H9 (cell line): ENCODE results near the gene MT1H. TPM values are rescaled to one million over a fixed set of nuclear protein-coding genes. Genes with fewer than 3 reads are reported as not detected.

Experiments used
- DNase-seq: peaks from one replicate; pipeline ENCODE4 v3.0.0-alpha.2; 2017
- H2AFZ ChIP-seq: one replicate; pipeline ENCODE4 v1.6.1; 2013; ENCODE audit warnings: mild to moderate bottlenecking, low read length, control low read depth, moderate library complexity
- H2AK5ac ChIP-seq: 2 replicates; pipeline ENCODE4 v1.6.1; 2013; ENCODE audit warnings: low read length, control low read depth, mixed read lengths; ENCODE audit not compliant: insufficient read length
- H2BK120ac ChIP-seq: one replicate; pipeline ENCODE4 v1.6.1; 2013; ENCODE audit warnings: low read depth, mild to moderate bottlenecking, low read length, control low read depth, inconsistent platforms; ENCODE audit not compliant: poor library complexity, severe bottlenecking
- H2BK12ac ChIP-seq: 2 replicates; pipeline ENCODE4 v1.6.1; 2013; ENCODE audit warnings: low read length, control low read depth, mixed read lengths, low read depth; ENCODE audit not compliant: insufficient read length
- H2BK15ac ChIP-seq: 2 replicates; pipeline ENCODE4 v1.6.1; 2013; ENCODE audit warnings: low read depth, low read length, control low read depth
- H2BK20ac ChIP-seq: one replicate; pipeline ENCODE4 v1.6.1; 2013; ENCODE audit warnings: low read depth, mild to moderate bottlenecking, low read length, control low read depth, inconsistent platforms; ENCODE audit not compliant: poor library complexity, severe bottlenecking
- H2BK5ac ChIP-seq: 2 replicates; pipeline ENCODE4 v1.6.1; 2013; ENCODE audit warnings: low read length, control low read depth, mixed read lengths; ENCODE audit not compliant: insufficient read length
- H3K14ac ChIP-seq: 2 replicates; pipeline ENCODE4 v1.6.1; 2013; ENCODE audit warnings: low read length, control low read depth; ENCODE audit not compliant: insufficient read depth
- H3K18ac ChIP-seq: 2 replicates; pipeline ENCODE4 v1.6.1; 2013; ENCODE audit warnings: low read depth, mild to moderate bottlenecking, mixed read lengths, low read length, control low read depth; ENCODE audit not compliant: insufficient read length
- H3K23ac ChIP-seq: 2 replicates; pipeline ENCODE4 v1.6.1; 2013; ENCODE audit warnings: low read length, control low read depth, mixed read lengths, low read depth; ENCODE audit not compliant: insufficient read length
- H3K23me2 ChIP-seq: 2 replicates; pipeline ENCODE4 v1.6.1; 2013; ENCODE audit warnings: low read depth, mild to moderate bottlenecking, mixed read lengths, low read length, control low read depth; ENCODE audit not compliant: insufficient read length, poor library complexity, severe bottlenecking
- H3K27ac ChIP-seq: 2 replicates; pipeline ENCODE4 v1.5.1; 2013; ENCODE audit warnings: low read length, control low read depth, mixed read lengths, low read depth; ENCODE audit not compliant: insufficient read length
- H3K27me3 ChIP-seq: 2 replicates; pipeline ENCODE4 v1.6.1; 2013; ENCODE audit warnings: low read length, control low read depth, inconsistent platforms; ENCODE audit not compliant: insufficient read depth
- H3K4ac ChIP-seq: 2 replicates; pipeline ENCODE4 v1.6.1; 2013; ENCODE audit warnings: low read depth, mild to moderate bottlenecking, control low read depth, inconsistent platforms, low read length, moderate library complexity
- H3K4me1 ChIP-seq: 2 replicates; pipeline ENCODE4 v1.6.1; 2013; ENCODE audit warnings: low read length, control low read depth, inconsistent platforms; ENCODE audit not compliant: insufficient read depth
- H3K4me2 ChIP-seq: 2 replicates; pipeline ENCODE4 v1.6.1; 2013; ENCODE audit warnings: low read length, control low read depth, mixed read lengths; ENCODE audit not compliant: insufficient read length, insufficient read depth
- H3K56ac ChIP-seq: 2 replicates; pipeline ENCODE4 v1.6.1; 2013; ENCODE audit warnings: low read depth, mild to moderate bottlenecking, mixed read lengths, low read length, control low read depth; ENCODE audit not compliant: insufficient read length
- H3K79me1 ChIP-seq: 2 replicates; pipeline ENCODE4 v1.6.1; 2013; ENCODE audit warnings: low read depth, mild to moderate bottlenecking, moderate library complexity, low read length, control low read depth, inconsistent platforms; ENCODE audit not compliant: insufficient read depth, poor library complexity, severe bottlenecking
- H3K79me2 ChIP-seq: 2 replicates; pipeline ENCODE4 v1.6.1; 2013; ENCODE audit warnings: low read length, control low read depth, inconsistent platforms; ENCODE audit not compliant: insufficient read depth
- H3K9ac ChIP-seq: 2 replicates; pipeline ENCODE4 v1.6.1; 2013; ENCODE audit warnings: low read length, control low read depth, mixed read lengths; ENCODE audit not compliant: insufficient read length; ENCODE audit errors: extremely low read depth
- H3K9me3 ChIP-seq: one replicate; pipeline ENCODE4 v1.6.1; 2013; ENCODE audit warnings: low read depth, low read length, inconsistent platforms; ENCODE audit not compliant: control insufficient read depth
- H3T11ph ChIP-seq: one replicate; pipeline ENCODE4 v1.6.1; 2013; ENCODE audit warnings: mild to moderate bottlenecking, low read length, control low read depth, inconsistent platforms
- H4K20me1 ChIP-seq: one replicate; pipeline ENCODE4 v1.6.1; 2013; ENCODE audit not compliant: control insufficient read depth, insufficient read length, insufficient read depth
- H4K5ac ChIP-seq: 2 replicates; pipeline ENCODE4 v1.6.1; 2013; ENCODE audit warnings: low read depth, mild to moderate bottlenecking, mixed read lengths, low read length, control low read depth; ENCODE audit not compliant: insufficient read length
- H4K8ac ChIP-seq: replicated peaks from 2 replicates; pipeline ENCODE4 v1.6.1; 2013; ENCODE audit warnings: low read length, control low read depth, mixed read lengths, low read depth; ENCODE audit not compliant: insufficient read length
- H4K91ac ChIP-seq: 2 replicates; pipeline ENCODE4 v1.6.1; 2013; ENCODE audit warnings: low read depth, mild to moderate bottlenecking, moderate library complexity, mixed read lengths, low read length, control low read depth; ENCODE audit not compliant: insufficient read length
- H3K27ac Mint-ChIP-seq, 3 experiments: 2 replicates in 2 of 3; 3 replicates in 1 of 3; pipeline ENCODE4 v1.8.0; 2020 to 2021; ENCODE audit warnings: mixed read lengths in 3 of 3, mild to moderate bottlenecking in 1 of 3, moderate library complexity in 1 of 3
- H3K27me3 Mint-ChIP-seq: 2 replicates; pipeline ENCODE4 v1.8.0; 2021; ENCODE audit warnings: low read depth, mild to moderate bottlenecking, moderate library complexity, mixed read lengths
- H3K36me3 Mint-ChIP-seq, 3 experiments: 2 replicates in 2 of 3; 3 replicates in 1 of 3; pipeline ENCODE4 v1.8.0; 2020 to 2021; ENCODE audit warnings: low read depth in 3 of 3, mixed read lengths in 3 of 3; ENCODE audit not compliant: insufficient read depth in 1 of 3
- H3K4me1 Mint-ChIP-seq, 2 experiments: 2 replicates each; pipeline ENCODE4 v1.8.0; 2020; ENCODE audit warnings: mixed read lengths in 2 of 2
- H3K4me3 Mint-ChIP-seq, 2 experiments: 2 replicates in 1 of 2; 3 replicates in 1 of 2; pipeline ENCODE4 v1.8.0; 2020 to 2021; ENCODE audit warnings: mild to moderate bottlenecking in 2 of 2, mixed read lengths in 2 of 2, moderate library complexity in 1 of 2
- H3K9me3 Mint-ChIP-seq, 2 experiments: 2 replicates in 1 of 2; 3 replicates in 1 of 2; pipeline ENCODE4 v1.8.0; 2020; ENCODE audit warnings: mild to moderate bottlenecking in 2 of 2, mixed read lengths in 2 of 2, moderate library complexity in 1 of 2
- WGBS: extraction: QIAGEN DNeasy Blood & Tissue Kit; methylation state at CpG from one replicate; pipeline ENCODE4 v1.1.7; 2013; ENCODE audit warnings: missing lambda C conversion rate, low lambda C conversion rate, mixed read lengths; ENCODE audit not compliant: insufficient read length; ENCODE audit errors: extremely low coverage; 5-methylcytosine and 5-hydroxymethylcytosine counted together
- total RNA-seq: library from RNA; stranded (reverse); gene quantifications from 2 replicates; pipeline ENCODE4 v1.2.1, GENCODE V29; 2021
- TF ChIP-seq, protein P1 (sequence below): fragments of 200-600 bp; sonication (generic); conservative IDR thresholded peaks from 3 replicates; pipeline ENCODE4 v1.8.0; 2021; ENCODE audit warnings: antibody characterized with exemption, mild to moderate bottlenecking

Gene MT1H
- total RNA-seq, 1 experiment from 2014 or later, result 12.5 TPM

DNA sequence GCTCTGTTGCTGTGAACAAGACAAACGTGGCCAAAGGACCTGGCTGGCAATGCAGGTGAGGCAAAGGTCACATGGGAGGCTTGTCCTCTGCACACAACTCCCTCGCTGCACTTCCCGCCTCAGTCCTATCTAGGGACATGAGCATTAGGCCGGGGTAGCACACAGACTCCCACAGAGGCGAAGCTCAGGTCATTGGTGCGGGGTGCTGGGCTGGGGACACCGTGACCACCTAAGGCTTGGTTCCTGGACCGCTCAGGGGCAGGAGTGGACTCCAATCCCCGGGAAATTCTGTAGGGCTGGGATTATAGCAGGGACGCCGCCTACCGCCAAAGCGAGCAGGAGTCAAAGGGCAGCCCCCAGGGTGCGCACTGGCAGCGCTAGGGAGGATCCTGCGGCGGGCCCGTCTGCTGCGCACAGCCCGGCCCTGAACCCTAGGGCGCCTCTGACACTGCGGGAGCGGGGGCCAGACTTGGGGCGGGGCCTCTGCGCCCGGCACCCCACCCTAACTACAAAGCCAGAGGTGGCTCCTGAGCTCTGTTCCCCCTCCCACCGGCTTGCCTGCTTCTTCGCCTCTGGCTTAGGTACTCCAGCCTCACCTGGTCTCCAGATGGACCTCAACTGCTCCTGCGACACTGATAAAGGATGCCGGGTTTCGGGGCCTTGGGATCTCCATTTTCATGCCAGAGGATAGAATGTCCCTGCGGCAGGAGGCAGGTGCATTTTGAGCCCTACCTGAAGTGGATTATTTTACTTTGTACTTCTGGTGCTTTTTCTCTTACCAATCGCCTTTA is 21.8 kb upstream of the MT1H start:
- no peaks in the 10 kb centered on the region for H3K4me1 ChIP-seq
- DNase-seq, result peak; percentile 63
- no peak overlapping the region for H2BK120ac ChIP-seq
- H3K23ac ChIP-seq, result no peak overlapping the region
- no peaks in the 10 kb centered on the region for H4K20me1 ChIP-seq
- H3K14ac ChIP-seq, result no peak overlapping the region
- H3K79me2 ChIP-seq, result no peaks in the 10 kb centered on the region
- no peak overlapping the region for H3K56ac ChIP-seq
- H2AK5ac ChIP-seq, result no peak overlapping the region
- no peak overlapping the region for H4K8ac ChIP-seq
- no peak overlapping the region for H3K4ac ChIP-seq
- H3K18ac ChIP-seq, result no peak overlapping the region
- H4K5ac ChIP-seq, result no peak overlapping the region
- peaks cover 13 to 24% of the 10 kb centered on the region in 2 experiments for H3K4me1 Mint-ChIP-seq
- peak overlapping the region; percentile 7 for H3K4me2 ChIP-seq
- H2BK15ac ChIP-seq, result no peak overlapping the region
- no peak overlapping the region for H3K27ac ChIP-seq
- TF ChIP-seq, protein P1, sequence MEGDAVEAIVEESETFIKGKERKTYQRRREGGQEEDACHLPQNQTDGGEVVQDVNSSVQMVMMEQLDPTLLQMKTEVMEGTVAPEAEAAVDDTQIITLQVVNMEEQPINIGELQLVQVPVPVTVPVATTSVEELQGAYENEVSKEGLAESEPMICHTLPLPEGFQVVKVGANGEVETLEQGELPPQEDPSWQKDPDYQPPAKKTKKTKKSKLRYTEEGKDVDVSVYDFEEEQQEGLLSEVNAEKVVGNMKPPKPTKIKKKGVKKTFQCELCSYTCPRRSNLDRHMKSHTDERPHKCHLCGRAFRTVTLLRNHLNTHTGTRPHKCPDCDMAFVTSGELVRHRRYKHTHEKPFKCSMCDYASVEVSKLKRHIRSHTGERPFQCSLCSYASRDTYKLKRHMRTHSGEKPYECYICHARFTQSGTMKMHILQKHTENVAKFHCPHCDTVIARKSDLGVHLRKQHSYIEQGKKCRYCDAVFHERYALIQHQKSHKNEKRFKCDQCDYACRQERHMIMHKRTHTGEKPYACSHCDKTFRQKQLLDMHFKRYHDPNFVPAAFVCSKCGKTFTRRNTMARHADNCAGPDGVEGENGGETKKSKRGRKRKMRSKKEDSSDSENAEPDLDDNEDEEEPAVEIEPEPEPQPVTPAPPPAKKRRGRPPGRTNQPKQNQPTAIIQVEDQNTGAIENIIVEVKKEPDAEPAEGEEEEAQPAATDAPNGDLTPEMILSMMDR, result peak; percentile 37; the same call in 2 of the 3 replicates
- H3K27ac Mint-ChIP-seq, result no peak overlapping the region
- H2BK20ac ChIP-seq, result no peak overlapping the region
- no peak overlapping the region for H2BK12ac ChIP-seq
- H3K27me3 Mint-ChIP-seq, result peaks cover 96% of the 10 kb centered on the region
- H3K4me3 Mint-ChIP-seq, result no peak overlapping the region; a peak in 1 of 5 replicates
- H3K36me3 Mint-ChIP-seq, result no peaks in the 10 kb centered on the region
- no peak overlapping the region for H3T11ph ChIP-seq
- no peak overlapping the region for H3K9ac ChIP-seq
- H2AFZ ChIP-seq, result no peak overlapping the region
- no peak overlapping the region for H2BK5ac ChIP-seq
- no peaks in the 10 kb centered on the region for H3K79me1 ChIP-seq
- H3K27me3 ChIP-seq, result peaks cover 43% of the 10 kb centered on the region; the same call in 1 of the 2 replicates
- no CpG with 5 or more reads among the region's 33 CpGs for WGBS
- H3K9me3 ChIP-seq, result no peaks in the 10 kb centered on the region
- H3K23me2 ChIP-seq, result no peaks in the 10 kb centered on the region
- H3K9me3 Mint-ChIP-seq, result no peaks in the 10 kb centered on the region
- H4K91ac ChIP-seq, result no peak overlapping the region
